Activated CD4-positive, alpha-beta memory T cell treated with anti-CD3 and anti-CD28 coated beads for 36 hours (primary cell): ENCODE measurements around the gene COL9A3. TPM values are rescaled to one million over a fixed set of nuclear protein-coding genes. Genes with fewer than 3 reads are reported as not detected.
A peak's percentile ranks its signal among the peaks of the same experiment; 100 is the strongest.

Source experiments
- CTCF ChIA-PET: fragments of 350-600 bp; sonication (Branson Sonifier 250); formaldehyde crosslinking; loops from one replicate; lab custom pipeline; 2021; ENCODE audit warnings: antibody characterized with exemption, inconsistent platforms; lab: Charles Lee
- POLR2A ChIA-PET: fragments of 350-600 bp; sonication (Branson Sonifier 250); formaldehyde crosslinking; loops from one replicate; lab custom pipeline; 2021; ENCODE audit warnings: antibody characterized with exemption; lab: Charles Lee
- DNase-seq: peaks from one replicate; pipeline ENCODE4 v3.0.0-alpha.2; 2020
- H3K27ac Mint-ChIP-seq: one replicate; pipeline ENCODE4 v1.8.0; 2021; ENCODE audit warnings: mixed read lengths
- H3K27me3 Mint-ChIP-seq: one replicate; pipeline ENCODE4 v1.8.0; 2021; ENCODE audit warnings: mixed read lengths
- H3K36me3 Mint-ChIP-seq: one replicate; pipeline ENCODE4 v1.8.0; 2021; ENCODE audit warnings: mixed read lengths
- H3K4me1 Mint-ChIP-seq: one replicate; pipeline ENCODE4 v1.8.0; 2021; ENCODE audit warnings: low read depth, mixed read lengths
- H3K4me3 Mint-ChIP-seq: one replicate; pipeline ENCODE4 v1.8.0; 2021; ENCODE audit warnings: mild to moderate bottlenecking, mixed read lengths
- H3K9me3 Mint-ChIP-seq: one replicate; pipeline ENCODE4 v1.8.0; 2021; ENCODE audit warnings: mixed read lengths
- intact Hi-C: fragments of 100-400 bp; cut with micrococcal nuclease; formaldehyde crosslinking; loops from one replicate; pipeline ENCODE4 v1.15.1; 2023
- total RNA-seq, 2 experiments: library from RNA; stranded (reverse); gene quantifications; one replicate each; pipeline ENCODE4 v1.2.3, GENCODE V29; 2021

The COL9A3 gene
- total RNA-seq, 2 experiments from 2014 or later: not detected

DNA sequence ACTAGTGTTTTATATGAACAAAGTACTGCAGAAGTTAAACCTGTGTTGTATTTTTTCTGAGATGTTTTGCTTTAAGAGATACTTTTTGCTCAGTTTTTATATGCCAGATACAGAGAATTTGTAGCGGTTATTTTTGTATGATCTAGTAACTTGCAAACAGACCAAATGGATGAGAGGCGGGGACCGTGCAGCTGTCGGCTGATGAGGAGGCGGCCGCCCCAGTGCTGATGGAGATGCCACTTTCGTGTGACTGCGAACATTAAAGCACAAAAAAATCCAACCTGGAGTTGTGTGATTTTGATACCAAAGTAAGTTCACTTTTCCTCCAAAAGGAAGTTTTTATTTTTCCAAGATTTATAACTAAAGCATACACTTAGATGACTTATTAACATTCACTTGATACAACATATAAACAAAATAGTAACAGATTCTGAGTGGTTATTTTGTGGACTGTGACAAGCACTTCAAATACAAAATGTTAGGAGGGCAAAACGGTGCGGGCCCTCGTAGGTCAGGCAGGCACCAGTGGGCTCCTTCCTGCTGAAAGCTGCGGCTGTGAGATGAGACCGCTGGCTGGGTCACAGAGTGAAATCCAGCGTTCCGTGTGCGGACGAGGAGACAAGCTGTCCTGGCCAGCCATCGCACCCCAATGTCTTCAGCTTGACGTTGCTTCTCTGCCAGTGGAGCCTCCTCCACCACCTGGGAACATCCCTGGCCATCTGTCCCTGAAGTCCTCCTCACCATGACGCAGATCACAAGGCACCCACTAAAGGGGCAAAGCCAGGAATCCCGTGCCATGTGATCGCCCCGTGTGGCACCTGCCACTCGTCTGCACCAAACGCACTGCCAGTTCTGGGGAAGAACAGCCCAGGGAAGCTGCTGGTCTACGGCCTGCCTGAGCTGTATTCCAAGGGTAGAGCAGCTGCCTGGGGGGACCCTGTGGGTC is 16.3 kb upstream of the COL9A3 start:
- intact Hi-C loops: no loop called here
- H3K4me1 Mint-ChIP-seq: peaks cover 15% of the 10 kb centered on the region
- peaks cover 12% of the 10 kb centered on the region for H3K36me3 Mint-ChIP-seq
- no peak overlapping the region for H3K4me3 Mint-ChIP-seq
- ChIA-PET POLR2A (no interaction called here), CTCF (no interaction called here)
- DNase-seq: no peak
- no peaks in the 10 kb centered on the region for H3K9me3 Mint-ChIP-seq
- no peak overlapping the region for H3K27ac Mint-ChIP-seq
- H3K27me3 Mint-ChIP-seq: no peaks in the 10 kb centered on the region

- no peaks in the 10 kb centered on the region for H3K9me3 Mint-ChIP-seq
- no peak for DNase-seq
- H3K4me1 Mint-ChIP-seq: peaks cover 19% of the 10 kb centered on the region
- peaks cover 12% of the 10 kb centered on the region for H3K36me3 Mint-ChIP-seq
- H3K4me3 Mint-ChIP-seq: no peak overlapping the region
- POLR2A ChIA-PET: no interaction called here
- no peak overlapping the region for H3K27ac Mint-ChIP-seq
- no peaks in the 10 kb centered on the region for H3K27me3 Mint-ChIP-seq
- intact Hi-C loops: no loop called here
- CTCF ChIA-PET: no interaction called here
Measured at GRCh38 chr20:62801284-62802010, 15.4 kb upstream of the COL9A3 start.

DNA sequence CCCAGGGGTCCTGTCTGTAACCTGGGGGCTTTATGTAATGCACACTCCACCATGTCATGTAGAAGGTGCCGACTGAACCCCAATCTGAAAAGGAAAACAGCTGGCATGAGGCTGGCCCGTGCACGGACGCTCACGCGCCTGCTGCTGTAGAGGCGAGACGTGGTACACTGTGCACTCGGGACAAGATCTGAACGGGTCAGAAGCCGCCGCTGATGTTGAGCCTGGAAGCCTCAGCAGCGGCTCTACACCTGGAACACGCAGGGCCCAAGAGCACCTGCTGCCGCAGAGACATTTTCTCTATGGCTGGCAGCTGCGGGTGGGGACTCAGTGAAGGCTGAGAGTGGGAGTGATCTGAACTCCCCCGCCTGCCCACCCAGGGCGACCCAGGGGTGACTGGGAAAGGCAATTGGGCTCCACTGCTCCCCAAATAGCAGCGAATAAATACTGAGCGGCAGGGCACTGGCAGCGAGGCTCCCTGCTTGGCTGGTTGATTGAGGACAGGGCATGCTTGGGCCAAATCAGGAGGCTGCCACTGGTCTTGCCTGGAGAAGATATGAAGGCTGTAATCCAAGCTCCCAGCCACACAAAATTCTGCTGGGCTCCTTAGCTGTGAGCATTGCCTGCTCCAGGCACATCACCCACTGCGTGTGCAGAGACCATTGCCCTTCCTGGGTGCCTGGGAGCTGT is 14.7 kb upstream of the COL9A3 start:
- ChIA-PET CTCF (no interaction called here), POLR2A (interaction anchor here (0.6 kb wide), 1 partner anchor 71 kb away, joined by 3 read pairs; no protein-coding TSS in a partner anchor)
- Mint-ChIP-seq H3K4me1 (peaks cover 22% of the 10 kb centered on the region), H3K27ac (no peak overlapping the region), H3K9me3 (no peaks in the 10 kb centered on the region), H3K36me3 (peaks cover 12% of the 10 kb centered on the region), H3K4me3 (no peak overlapping the region), H3K27me3 (no peaks in the 10 kb centered on the region)
- intact Hi-C loops: no loop called here
- DNase-seq: no peak

GRCh38 chr20:62804021-62804626 is 12.7 kb upstream of the COL9A3 start:
- peak overlapping the region; percentile 75 for H3K4me3 Mint-ChIP-seq
- ChIA-PET CTCF (interaction anchor here (1.1 to 2.1 kb wide), 3 partner anchors 12 to 304 kb away, joined by 3 to 6 read pairs (median 3); no protein-coding TSS in a partner anchor), POLR2A (interaction anchor here (0.6 to 1.6 kb wide), 3 partner anchors 9 to 10 kb away, joined by 3 to 4 read pairs (median 3); no protein-coding TSS in a partner anchor)
- H3K27me3 Mint-ChIP-seq: no peaks in the 10 kb centered on the region
- H3K36me3 Mint-ChIP-seq: peaks cover 16% of the 10 kb centered on the region
- peaks cover 24% of the 10 kb centered on the region for H3K4me1 Mint-ChIP-seq
- no peak for DNase-seq
- no peaks in the 10 kb centered on the region for H3K9me3 Mint-ChIP-seq
- intact Hi-C loops: loop anchor here (1.0 kb wide), 1 partner anchor 10 kb away; no protein-coding TSS in a partner anchor
- peak overlapping the region; percentile 66 for H3K27ac Mint-ChIP-seq

DNA sequence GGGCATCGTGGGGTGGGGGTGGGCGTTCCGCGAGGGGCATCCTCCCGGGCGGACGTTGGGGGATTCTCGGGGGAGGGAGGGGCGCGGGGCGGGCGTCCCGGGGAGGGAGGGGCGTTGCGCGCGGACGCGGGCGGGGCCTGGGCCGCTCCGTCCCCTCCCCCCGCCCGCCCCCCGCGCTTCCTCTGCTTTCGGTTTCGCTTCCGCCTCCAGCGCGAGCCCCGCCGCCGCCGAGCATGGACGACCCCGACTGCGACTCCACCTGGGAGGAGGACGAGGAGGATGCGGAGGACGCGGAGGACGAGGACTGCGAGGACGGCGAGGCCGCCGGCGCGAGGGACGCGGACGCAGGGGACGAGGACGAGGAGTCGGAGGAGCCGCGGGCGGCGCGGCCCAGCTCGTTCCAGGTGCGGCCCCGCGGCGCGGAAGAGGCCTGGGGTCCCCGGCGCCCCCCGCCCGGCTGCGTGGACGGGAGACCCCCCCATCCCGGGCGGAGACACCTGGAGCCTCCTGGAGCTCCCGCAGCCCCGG is 12.2 kb upstream of the COL9A3 start, which contains the start of gene OGFR:
Gene OGFR (plus strand): TSS at position 209 of the 528 bp plus-strand sequence. CDS start 25 bp downstream, at position 234.
- ChIA-PET CTCF (interaction anchor here (1.1 to 2.1 kb wide), 2 partner anchors 13 to 305 kb away, joined by 3 to 6 read pairs; no protein-coding TSS in a partner anchor), POLR2A (interaction anchor here (0.6 to 1.6 kb wide), 2 partner anchors 9 to 10 kb away, joined by 3 to 4 read pairs; no protein-coding TSS in a partner anchor)
- H3K27me3 Mint-ChIP-seq: no peaks in the 10 kb centered on the region
- peaks cover 24% of the 10 kb centered on the region for H3K4me1 Mint-ChIP-seq
- DNase-seq: peak; percentile 74
- peak within 1 kb of the TSS; percentile 89 for H3K4me3 Mint-ChIP-seq
- no peaks in the 10 kb centered on the region for H3K9me3 Mint-ChIP-seq
- intact Hi-C loops: loop anchor here (1.0 kb wide), 1 partner anchor 10 kb away; no protein-coding TSS in a partner anchor
- peak within 1 kb of the TSS; percentile 85 for H3K27ac Mint-ChIP-seq
- H3K36me3 Mint-ChIP-seq: peaks cover 16% of the 10 kb centered on the region

- CTCF ChIA-PET: interaction anchor here (1.1 to 2.1 kb wide), 3 partner anchors 9 to 305 kb away, joined by 3 to 6 read pairs (median 3); partner anchors contain the start of gene MRGBP
- no peaks in the 10 kb centered on the region for H3K27me3 Mint-ChIP-seq
- intact Hi-C loops: no loop called here
Measured at GRCh38 chr20:62805155-62805710, 11.6 kb upstream of the COL9A3 start.

DNA sequence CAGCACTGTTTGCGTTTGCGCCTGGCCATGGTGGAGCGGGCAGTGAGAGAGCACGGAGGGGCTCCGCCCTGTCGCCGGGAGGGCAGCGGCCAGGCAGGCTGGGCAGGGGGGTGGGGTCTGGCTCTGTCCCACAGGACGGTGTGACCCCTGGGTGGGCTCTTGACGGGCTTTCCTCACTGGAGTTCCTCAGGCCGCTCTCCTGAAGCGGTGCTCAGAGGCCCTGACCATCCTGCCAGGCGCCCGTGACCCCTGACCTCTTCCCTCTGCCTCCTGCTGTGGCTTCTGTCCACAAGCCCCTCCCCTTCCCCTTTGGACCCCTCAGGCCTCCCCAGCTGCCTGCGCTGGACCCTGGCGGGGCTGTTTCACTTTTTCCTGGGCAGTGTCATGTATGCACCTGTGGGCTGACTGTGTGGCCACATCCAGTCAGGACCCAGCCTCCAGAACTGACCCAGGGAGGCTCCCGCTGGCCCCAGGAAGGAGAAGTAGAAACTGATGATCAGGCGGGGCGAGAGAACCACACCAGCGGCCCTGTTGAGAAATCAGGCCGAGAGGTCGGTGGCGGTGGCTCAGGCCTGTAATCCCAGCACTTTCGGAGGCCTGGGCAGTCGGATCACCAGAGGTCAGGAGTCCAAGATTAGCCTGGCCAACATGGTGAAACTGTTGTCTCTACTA is 11.0 kb upstream of the COL9A3 start:
- H3K9me3 Mint-ChIP-seq: no peaks in the 10 kb centered on the region
- ChIA-PET POLR2A (interaction anchor here (0.9 to 1.6 kb wide), 2 partner anchors 10 to 11 kb away, joined by 3 read pairs; no protein-coding TSS in a partner anchor), CTCF (interaction anchor here (1.2 to 2.1 kb wide), 2 partner anchors 10 to 15 kb away, joined by 3 to 6 read pairs; partner anchors contain the start of gene MRGBP)
- peaks cover 24% of the 10 kb centered on the region for H3K4me1 Mint-ChIP-seq
- H3K36me3 Mint-ChIP-seq: peaks cover 18% of the 10 kb centered on the region
- no peak for DNase-seq
- no peaks in the 10 kb centered on the region for H3K27me3 Mint-ChIP-seq
- intact Hi-C loops: no loop called here
- H3K27ac Mint-ChIP-seq: peak overlapping the region; percentile 49
- H3K4me3 Mint-ChIP-seq: peak overlapping the region; percentile 80

More at GRCh38 chr20:62805155-62805710, 11.6 kb upstream of the COL9A3 start:
- H3K36me3 Mint-ChIP-seq: peaks cover 16% of the 10 kb centered on the region
- H3K9me3 Mint-ChIP-seq: no peaks in the 10 kb centered on the region
- POLR2A ChIA-PET: interaction anchor here (0.6 to 1.6 kb wide), 3 partner anchors 10 to 11 kb away, joined by 3 to 4 read pairs (median 3); no protein-coding TSS in a partner anchor
- peak; percentile 51 for DNase-seq
- H3K27ac Mint-ChIP-seq: no peak overlapping the region
- H3K4me3 Mint-ChIP-seq: peak overlapping the region; percentile 80
- peaks cover 24% of the 10 kb centered on the region for H3K4me1 Mint-ChIP-seq

DNA sequence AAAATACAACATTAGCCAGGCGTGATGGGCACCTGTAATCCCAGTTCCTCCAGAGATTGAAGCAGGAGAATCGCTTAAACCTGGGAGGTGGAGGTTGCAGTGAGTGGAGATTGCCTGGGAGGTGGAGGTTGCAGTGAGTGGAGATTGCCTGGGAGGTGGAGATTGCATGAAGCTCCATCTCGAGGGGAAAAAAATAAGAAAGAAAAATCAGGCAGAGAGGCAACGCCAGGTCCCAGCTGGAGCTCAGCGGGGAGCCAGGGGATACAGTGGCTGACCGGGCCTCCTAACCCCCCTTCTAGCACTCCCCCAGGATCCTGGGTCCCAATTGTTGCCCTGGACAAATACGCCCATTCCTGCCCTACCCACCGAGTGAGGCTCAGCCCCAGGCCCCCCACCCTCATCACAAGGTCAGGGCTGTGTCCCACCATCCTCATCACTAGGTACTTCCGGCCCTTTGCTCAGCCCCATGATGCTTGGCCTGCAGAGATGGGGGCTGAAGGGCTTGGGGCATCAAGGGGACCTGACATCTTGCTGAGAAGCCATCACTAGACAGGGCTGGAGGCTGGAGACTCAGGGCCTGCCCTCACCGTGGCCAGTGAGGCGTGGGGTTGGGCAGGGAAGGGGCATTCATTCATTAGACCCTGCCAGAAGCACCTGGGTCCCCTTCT is 10.3 kb upstream of the COL9A3 start:
- ChIA-PET POLR2A (no interaction called here), CTCF (interaction anchor here (1.2 to 2.2 kb wide), 3 partner anchors 10 to 15 kb away, joined by 3 to 11 read pairs (median 6); partner anchors contain the start of gene MRGBP)
- no peaks in the 10 kb centered on the region for H3K27me3 Mint-ChIP-seq
- intact Hi-C loops: no loop called here
- H3K36me3 Mint-ChIP-seq: peaks cover 18% of the 10 kb centered on the region
- H3K4me3 Mint-ChIP-seq: peak overlapping the region; percentile 80
- H3K4me1 Mint-ChIP-seq: peaks cover 24% of the 10 kb centered on the region
- no peak for DNase-seq
- no peaks in the 10 kb centered on the region for H3K9me3 Mint-ChIP-seq
- peak overlapping the region; percentile 23 for H3K27ac Mint-ChIP-seq

- no peak for DNase-seq
- intact Hi-C loops: no loop called here
- no peak overlapping the region for H3K27ac Mint-ChIP-seq
- ChIA-PET CTCF (interaction anchor here (0.6 to 2.5 kb wide), 24 partner anchors 9 to 507 kb away, joined by 3 to 11 read pairs (median 4); partner anchors contain the start of genes COL9A3, GID8, MRGBP and SLCO4A1), POLR2A (interaction anchor here (1.3 kb wide), 1 partner anchor 164 kb away, joined by 3 read pairs; no protein-coding TSS in a partner anchor)
- H3K27me3 Mint-ChIP-seq: no peaks in the 10 kb centered on the region
- no peak overlapping the region for H3K4me3 Mint-ChIP-seq
- no peaks in the 10 kb centered on the region for H3K9me3 Mint-ChIP-seq
- peaks cover 19% of the 10 kb centered on the region for H3K36me3 Mint-ChIP-seq
- H3K4me1 Mint-ChIP-seq: peaks cover 24% of the 10 kb centered on the region
Measured at GRCh38 chr20:62807444-62808210, 9.2 kb upstream of the COL9A3 start.
